Measurements from ENCODE around the gene STPG2.
A peak's percentile ranks its signal among the peaks of the same experiment; 100 is the strongest.
"Not testable (repeated sequence)": the region's sequence is repeated elsewhere in the genome, so short reads cannot be mapped to it uniquely, and the experiment has no call there.

The STPG2 gene

DNA sequence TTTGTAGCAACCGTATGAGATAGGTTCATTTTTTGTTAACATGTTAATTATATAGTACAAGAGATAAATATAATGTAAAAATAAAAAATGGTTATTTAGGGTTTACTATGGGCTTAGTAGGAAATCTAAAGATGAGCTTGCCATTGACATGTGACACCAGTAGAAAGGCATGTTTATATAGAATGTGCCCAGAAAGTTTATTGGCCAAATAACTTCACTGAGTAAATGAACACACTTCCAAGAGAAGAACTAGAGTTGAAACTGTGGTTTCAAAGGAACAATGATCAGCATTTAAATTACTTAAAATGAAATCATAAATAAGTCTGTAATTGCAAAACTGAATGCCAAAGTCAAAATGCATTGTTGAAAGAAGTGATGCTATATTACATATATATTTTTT lies 503.3 kb downstream of the STPG2 start:
- no peak for DNase-seq (ENCODE audit: low spot score)

DNA sequence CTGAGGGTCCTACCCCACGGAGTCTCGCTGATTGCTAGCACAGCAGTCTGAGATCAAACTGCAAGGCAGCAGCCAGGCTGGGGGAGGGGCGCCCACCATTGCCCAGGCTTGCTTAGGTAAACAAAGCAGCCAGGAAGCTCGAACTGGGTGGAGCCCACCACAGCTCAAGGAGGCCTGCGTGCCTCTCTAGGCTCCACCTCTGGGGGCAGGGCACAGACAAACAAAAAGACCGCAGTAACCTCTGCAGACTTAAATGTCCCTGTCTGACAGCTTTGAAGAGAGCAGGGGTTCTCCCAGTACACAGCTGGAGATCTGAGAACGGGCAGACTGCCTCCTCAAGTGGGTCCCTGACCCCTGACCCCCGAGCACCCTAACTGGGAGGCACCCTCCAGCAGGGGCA lies 509.4 kb downstream of the STPG2 start:
- not testable (repeated sequence) for DNase-seq (ENCODE audit: low spot score)

DNA sequence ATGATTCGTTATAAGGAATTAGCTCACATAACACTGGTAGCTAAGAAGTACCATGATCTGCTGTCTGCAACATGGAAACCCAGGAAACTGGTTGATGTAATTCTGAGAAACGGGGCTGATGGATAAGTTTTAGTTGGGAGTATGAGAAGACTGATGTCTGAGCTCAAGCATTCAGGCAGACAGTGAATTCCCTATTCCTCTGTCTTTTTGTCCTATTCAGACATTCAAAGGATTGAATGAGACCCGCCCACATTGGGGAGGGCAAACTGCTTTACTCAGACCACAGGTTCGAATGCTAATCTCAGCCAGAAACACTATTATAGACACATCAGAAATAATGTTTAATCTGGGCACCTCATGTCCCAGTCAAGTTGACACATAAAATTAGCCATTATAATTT lies 515.5 kb downstream of the STPG2 start:
- DNase-seq (ENCODE audit: low spot score) = no peak

DNA sequence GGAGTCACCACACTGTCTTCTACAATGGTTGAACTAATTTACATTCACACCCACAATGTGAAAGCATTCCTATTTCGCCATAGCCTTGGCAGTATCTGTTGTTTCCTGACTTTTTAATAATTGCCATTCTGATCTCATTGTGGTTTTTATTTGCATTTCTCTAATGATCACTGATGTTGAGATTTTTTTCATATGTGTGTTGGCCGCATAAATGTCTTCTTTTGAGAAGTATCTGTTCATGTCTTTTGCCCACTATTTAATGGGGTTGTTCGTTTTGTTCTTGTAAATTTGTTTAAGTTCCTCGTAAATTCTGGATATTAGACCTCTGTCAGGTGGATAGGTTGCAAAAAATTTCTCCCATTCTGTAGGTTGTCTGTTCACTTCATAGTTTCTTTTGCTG lies 519.1 kb downstream of the STPG2 start:
- DNase-seq (ENCODE audit: low spot score) = no peak

DNA sequence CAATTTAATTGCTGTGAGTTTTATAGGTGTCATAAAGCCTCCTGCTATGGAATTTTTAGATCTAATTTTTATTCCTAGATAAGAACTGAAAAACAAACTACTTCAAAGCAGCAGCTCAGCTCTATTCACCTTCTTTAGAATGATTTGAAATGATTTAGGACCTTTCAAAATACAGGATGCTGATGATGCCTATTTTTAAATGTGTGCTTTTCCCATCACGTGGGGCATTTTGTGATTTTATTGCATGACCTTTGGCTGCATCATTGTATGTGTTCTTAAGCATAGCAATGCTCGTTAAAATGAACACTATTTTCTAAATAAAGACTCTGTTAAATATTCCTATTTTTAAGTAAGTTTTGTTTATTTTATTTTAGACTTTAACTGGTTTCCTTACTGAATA lies 537.3 kb downstream of the STPG2 start:
- no peak for DNase-seq (ENCODE audit: low spot score)

DNA sequence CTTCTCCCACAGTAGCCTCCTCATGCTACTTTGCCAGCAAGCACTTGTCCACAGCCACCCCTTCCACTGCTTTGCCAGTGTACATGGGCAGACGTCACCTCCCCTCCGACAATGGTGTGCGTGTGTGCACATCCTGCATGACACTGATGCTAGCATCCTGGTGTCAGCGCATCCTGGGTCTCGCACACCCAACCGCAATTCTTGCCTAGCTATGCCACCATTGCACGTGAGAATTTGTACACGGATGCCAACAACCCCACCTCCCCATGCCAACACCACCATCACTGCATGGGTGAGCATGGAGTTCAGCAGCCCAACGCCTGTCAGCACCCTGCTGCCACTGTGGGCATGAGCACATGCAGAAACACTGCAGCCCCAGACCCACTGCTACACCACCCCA lies 550.0 kb downstream of the STPG2 start:
- DNase-seq (ENCODE audit: low spot score) = no peak

DNA sequence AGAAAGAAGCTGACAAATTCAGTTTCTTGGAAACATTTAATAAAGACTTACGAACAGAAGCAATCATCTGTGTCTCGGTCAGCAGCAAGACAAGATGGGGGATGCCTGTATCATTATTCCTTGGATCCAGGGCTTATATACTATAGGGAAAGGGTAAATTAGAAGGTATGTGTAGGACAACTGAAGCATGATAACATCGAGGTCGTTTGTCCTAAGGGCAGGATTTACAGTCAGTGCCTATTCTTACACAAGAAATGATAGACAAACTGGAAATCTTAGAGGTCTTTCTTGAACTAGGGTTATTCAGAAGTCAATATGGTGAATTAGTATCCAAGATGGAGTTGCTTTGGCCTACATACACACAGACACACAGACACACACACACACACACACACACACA lies 553.0 kb downstream of the STPG2 start:
- DNase-seq (ENCODE audit: low spot score) = no peak

DNA sequence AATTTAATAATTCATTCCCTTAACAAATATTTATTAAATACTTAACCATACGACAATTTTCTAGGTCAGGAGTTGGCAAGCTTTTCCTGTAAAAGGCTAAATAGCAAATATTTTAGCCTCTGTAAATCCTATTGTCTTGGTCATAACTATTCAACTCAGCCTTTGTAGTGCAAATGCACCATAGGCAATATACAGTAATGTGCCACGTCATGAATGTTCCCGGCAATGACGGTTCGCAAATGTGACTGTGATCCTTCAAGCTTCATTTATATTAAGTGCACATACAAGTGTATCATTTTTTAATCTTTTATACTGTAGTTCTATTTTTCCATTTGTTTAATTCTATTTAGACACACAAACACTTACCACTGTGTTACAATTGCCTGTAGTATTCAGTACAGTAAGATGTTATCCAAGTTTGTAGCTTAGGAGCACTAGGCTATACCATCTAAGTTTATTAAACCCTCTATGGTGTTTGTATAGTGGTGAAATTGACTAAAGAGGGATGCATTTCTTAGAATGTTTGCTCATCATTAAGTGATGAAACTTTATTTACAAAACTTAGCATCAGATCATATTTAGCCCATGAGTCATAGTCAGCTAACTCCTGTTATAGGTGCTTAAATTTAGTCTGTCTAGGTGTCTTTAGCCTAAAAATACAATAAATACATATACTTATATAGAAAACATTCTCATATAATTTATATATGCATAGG lies 553.6 kb downstream of the STPG2 start:
- DNase-seq (ENCODE audit: low spot score) = no peak

DNA sequence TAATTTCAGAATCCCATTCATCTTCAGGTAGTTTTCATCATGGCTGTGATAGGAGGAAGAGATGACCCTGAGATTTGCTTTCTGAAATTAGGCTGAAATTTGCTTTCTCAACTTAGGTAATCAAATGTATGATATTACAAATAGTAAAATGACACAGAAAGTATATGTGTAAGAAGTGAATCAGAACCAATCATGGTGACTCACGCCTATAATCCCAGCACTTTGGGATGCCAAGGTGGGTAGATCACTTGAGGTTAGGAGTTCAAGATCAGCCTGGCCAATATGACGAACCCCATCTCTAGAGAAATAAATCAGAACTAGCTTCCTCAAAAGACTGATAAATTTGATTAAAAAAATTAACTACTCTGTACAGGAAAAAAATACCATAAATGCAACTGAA lies 555.4 kb downstream of the STPG2 start:
- peak; percentile 86 for DNase-seq (ENCODE audit: low spot score)

DNA sequence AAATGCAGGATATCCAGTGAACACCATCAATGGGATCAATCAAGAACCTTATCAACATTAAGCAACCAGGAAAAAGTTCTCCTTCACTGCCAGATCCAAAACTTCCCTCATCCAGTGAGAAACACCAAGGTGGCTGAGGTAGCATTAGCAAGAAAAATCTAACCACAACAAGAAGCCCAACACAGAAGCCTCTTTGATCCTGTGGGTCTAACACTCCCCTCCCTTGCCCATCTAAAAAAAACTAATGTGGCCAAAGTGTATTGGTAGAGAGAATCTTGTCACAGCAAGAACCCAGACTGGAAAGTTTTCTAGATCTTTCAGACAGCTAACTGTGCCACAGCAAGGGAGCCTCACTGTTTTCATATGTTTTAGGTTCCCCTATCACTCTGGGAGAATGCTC lies 558.0 kb downstream of the STPG2 start:
- DNase-seq (ENCODE audit: low spot score) = no peak

DNA sequence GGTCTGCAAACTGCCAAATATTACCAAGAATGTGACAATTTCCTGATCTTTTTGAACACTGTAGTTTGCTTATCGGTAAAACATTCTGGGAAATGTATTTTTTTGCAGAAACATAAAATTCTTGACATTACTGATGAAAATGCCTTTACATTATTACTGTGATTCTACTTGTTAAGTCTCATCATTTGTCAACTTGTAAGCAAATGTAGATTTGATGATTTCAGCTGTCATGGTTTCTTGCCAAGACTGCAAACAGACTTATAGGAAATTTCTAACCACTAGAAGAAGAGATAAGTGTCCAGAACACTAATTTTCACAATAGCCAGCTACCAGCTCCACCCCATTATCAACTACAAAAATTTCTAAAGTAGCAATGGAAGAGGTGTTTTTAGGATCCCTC lies 560.4 kb downstream of the STPG2 start:
- DNase-seq (ENCODE audit: low spot score) = no peak

DNA sequence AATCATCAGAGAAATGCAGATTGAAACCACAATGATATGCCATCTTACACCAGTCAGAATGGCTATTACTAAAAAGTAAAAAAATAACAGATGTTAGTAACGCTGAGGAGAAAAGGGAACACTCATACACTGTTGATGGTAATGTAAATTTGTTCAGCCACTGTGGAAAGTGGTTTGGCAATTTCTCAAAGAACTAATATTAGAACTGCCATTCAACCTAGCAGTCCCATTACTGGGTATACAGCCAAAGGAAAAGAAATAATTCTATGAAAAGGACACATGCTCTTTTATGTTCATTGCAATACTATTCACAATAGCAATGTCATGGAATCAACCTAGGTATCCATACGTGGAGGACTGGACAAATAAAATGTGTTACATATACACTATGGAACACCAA lies 566.3 kb downstream of the STPG2 start:
- DNase-seq (ENCODE audit: low spot score) = no peak

DNA sequence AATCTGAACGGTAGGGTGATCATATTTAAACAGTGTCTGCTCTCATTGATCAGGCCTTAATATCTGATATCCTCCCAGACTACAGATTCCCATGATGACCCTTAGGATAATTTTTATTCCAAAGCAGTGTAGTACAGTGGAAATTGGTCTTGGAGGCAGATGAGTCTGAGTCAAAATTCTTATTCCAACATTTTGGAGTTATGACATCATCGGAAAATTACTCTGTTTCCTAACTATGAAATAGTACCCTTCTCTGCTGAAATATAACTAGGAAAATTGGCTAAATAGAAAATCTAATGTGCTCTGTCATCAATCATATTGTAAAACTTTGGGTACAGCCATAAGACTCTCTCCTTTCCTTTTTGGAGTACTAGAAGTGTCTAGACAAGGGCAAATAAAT lies 583.3 kb downstream of the STPG2 start:
- DNase-seq (ENCODE audit: low spot score) = no peak

DNA sequence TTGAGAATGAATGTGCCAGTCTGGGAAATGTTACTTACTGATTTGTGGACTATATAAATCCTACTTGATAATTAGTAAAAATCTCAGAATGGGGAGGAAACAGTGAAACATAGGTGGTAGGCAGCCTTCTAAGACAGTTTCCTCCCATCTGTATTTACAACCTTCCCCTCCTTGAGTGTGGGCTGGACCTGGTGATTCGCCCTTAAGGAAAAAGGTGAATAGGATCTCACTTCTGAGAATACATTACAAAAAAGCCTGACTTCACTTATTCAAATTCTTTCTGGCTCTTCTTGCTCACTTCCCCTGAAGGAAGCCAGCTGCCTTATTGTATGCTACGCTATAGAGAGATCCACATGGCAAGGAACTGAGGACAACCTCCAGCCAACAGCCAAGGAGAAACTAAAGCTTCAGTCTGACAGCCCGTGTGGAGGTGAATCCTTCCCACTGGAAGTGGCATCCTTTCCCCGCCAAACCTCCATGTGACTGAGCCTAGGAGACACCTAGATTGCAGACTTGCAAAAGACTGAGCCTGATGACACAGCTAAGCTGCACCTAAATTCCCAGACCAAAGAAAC lies 585.0 kb downstream of the STPG2 start:
- DNase-seq (ENCODE audit: low spot score) = no peak

DNA sequence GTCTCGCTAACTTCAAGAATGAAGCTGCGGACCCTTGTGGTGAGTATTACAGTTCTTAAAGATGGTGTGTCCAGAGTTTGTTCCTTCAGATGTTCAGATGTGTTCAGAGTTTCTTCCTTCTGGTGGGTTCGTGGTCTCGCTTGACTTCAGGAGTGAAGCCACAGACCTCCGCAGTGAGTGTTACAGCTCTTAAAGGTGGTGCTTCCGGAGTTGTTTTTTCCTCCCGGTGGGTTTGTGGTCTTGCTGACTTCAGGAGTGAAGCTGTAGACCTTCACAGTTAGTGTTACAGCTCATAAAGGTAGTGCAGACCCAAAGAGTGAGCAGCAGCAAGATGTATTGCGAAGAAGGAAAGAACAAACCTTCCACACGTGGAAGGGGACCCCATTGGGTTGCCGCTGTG lies 592.6 kb downstream of the STPG2 start:
- not testable (repeated sequence) for DNase-seq (ENCODE audit: low spot score)

DNA sequence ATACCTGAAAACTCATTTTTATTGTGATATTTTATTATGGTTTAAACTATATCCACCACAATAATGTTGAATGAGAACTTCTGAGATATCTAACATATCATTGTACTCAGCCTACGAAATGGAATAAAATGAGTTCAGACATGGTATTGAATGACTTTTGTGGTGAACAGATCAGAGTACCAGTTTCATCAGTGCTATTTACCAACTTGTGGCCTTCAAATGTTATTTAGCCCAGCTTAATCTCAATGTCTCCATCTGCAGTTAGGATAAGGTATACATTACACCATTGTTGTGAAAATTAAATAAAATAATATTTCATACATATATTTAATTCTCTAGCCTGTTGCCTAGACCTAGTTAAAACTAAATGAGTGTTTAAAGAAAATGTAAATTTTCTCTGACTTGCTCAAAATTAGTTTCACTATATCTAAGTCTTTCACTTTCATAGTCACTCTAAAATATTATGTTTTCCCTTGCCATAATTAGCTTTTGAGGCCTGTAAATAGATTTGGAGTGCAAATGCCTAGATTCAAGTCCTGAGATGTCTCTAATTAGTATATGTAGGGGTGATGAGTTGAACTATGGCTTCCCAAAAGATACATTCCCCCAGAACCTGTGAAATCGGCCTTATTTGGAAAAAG lies 594.2 kb downstream of the STPG2 start:
- no peak for DNase-seq (ENCODE audit: low spot score)

DNA sequence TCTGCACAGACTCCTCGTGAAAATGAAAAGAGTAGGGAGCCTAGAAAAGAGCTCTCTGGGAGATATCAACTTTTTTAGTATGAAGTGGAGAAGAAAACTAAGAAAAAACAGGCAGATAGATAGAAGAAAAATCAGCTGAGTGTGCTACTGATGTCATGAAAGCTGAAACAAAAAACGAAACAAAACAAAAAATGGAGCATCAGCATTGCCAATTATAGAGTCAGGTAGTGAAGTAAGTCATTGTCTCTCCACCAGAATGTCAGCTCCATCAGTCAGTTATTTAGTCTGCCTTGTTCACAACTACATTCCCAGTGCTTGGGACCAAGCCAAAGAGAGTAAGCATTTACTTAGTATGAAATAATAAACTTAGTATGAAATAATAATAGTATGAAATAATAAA lies 595.1 kb downstream of the STPG2 start:
- DNase-seq (ENCODE audit: low spot score) = no peak

DNA sequence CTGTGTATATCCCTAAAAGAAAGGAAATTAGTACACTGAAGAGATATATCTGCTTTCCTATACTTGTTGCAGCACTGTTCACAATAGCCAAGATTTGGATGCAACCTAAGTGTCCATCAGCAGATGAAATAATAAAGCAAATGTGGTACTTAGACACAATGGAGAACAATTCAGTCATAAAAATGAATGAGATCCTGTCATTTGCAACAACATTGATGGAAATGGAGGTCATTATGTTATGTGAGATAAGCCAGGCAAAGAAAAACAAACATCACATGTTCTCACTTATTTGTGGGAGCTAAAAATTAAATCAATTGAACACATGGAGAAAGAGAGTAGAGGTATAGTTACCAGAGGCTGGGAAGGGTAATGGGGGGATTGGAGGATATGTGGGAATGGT lies 611.9 kb downstream of the STPG2 start:
- no peak for DNase-seq (ENCODE audit: low spot score)

DNA sequence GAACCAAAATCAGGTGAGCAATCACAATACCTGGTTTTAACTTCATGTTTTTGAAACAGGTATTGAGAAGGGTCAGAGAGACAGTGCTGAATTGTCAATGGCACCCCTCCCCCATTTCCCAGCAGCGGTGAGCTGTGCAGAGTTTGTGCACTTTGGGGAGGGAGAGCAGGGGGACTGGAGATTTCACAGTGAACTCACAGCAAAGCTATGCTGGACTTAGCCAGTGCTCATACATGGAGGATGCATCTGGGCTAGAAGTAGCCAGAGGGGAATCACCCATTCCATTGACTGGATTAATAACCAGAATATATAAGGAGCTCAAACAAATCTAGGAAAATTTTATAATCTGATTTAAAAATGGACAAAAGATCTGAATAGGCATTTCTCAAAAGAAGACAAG lies 612.6 kb downstream of the STPG2 start:
- DNase-seq (ENCODE audit: low spot score) = no peak

DNA sequence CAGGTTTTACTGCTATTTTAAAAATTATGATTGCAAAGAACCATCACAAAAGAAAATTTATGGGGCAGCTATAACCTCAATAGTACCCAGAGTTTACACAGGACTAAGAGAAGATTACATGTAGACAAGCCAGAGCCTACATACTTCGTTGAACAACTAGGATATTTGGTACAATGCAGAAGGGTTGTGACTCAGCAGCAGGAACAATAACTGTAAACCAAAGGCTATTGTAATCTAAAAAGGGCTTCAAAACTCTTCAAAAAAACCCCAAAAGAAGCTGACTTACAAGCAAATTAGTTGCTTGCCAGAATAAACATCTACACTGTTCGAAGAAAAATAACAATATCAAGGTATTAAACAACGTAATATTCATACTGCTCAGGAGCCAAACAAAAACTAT lies 618.0 kb downstream of the STPG2 start:
- DNase-seq (ENCODE audit: low spot score) = no peak

DNA sequence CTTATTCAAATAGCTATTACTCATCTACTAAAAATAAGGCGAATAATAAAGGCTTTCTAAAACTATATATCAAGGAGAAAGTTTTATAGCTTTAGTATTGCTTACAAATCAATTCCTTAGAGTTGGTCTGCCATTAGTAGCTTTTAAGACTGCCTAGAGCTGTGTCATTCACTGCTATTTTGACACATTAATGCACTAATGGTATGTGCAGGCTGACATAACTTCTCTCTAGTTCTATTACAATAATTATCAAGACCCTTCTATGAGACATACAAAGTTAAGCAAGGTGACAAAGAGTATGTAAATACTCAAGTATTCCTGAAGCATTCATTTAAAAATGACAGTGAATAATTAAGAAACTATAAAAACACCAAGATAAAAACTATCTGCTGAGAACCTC lies 625.3 kb downstream of the STPG2 start:
- DNase-seq (ENCODE audit: low spot score) = no peak

DNA sequence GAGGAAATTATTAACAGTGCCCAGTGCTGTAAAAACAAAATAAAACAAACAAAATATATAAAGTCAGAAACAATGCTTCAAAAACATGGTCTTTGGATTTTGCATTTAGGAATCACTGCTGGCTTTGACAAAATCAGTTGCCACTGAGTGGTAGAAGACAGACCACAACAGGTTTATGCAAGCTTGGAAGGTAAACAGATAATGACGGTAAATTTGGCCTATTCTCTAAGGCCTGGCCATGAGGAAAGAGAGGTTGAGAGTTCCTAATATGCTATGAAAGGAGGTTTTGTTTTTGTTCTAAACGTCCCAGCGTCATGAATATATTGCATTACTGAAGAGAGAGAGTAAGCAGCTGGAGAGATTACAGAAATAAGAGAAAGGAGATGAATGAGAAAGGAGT lies 629.4 kb downstream of the STPG2 start:
- no peak for DNase-seq (ENCODE audit: low spot score)
